Measurements from ENCODE around the gene FARS2. TPM values are rescaled to one million over a fixed set of nuclear protein-coding genes. Genes with fewer than 3 reads are reported as not detected.

FARS2 gene
- total RNA-seq, 1 donor, result 29.8 TPM

DNA sequence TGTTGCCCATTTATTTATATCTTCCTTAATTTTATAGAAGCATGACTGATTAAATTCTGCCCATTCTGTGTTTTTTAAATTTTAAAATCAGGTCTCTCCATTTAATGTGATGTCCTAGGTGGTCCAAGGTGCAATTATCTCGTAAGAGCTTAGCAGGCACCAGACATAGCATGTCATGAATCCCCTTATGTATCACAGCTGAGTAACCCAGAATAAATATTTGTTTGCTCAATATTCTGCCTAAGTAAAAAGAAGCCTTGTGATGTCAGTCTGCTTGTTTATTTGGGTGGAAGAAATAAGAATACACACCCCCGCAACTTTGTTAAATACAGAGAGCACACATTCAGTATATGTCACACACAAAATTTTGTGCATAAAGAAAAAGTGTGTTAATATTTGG, 211.3 kb downstream of the FARS2 start:
- DNase-seq (ENCODE audit: low read depth), result no peak
- no peak for TF ChIP-seq CTCF (IDR thresholded peaks at IDR 0.05; ENCODE audit: insufficient read depth, low read depth, low read length)
- H3K4me3 ChIP-seq (ENCODE audit: low read depth, low read length), result no peak overlapping the region

DNA sequence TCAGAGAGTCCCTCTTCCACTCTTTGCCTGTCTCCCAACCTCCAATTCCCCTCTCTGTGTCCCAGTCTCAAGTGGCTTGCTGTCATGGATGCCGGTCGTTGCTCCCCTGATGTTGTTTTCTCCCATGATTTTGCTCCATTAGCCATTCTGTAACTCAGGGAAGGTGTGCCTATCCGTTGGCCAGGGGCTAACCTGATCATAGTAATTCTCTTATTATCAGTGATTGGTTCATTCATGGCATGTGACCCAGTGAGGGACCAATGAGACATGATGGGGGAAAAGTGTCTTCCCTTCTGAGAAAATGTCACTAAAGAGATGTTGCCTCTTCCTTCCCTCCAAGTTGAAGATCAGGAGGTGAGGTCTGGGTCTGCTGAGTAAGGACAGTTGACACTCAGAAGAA, 214.5 kb downstream of the FARS2 start:
- no peak for TF ChIP-seq CTCF (IDR thresholded peaks at IDR 0.05; ENCODE audit: insufficient read depth, low read depth, low read length)
- DNase-seq (ENCODE audit: low read depth), result no peak
- no peak overlapping the region for H3K4me3 ChIP-seq (ENCODE audit: low read depth, low read length)

- no peak for TF ChIP-seq CTCF (IDR thresholded peaks at IDR 0.05; ENCODE audit: insufficient read depth, low read depth, low read length)
- no peak for DNase-seq (ENCODE audit: low read depth)
- no peak overlapping the region for H3K4me3 ChIP-seq (ENCODE audit: low read depth, low read length)
Observed at GRCh38 chr6:5478380-5478779, 217.1 kb downstream of the FARS2 start.

- TF ChIP-seq CTCF (IDR thresholded peaks at IDR 0.05; ENCODE audit: insufficient read depth, low read depth, low read length), result no peak
- no peak for DNase-seq (ENCODE audit: low read depth)
Observed at GRCh38 chr6:5481033-5481432, 219.7 kb downstream of the FARS2 start.

GRCh38 chr6:5481750-5482149, 220.4 kb downstream of the FARS2 start:
- no peak for DNase-seq (ENCODE audit: low read depth)
- no peak overlapping the region for H3K4me3 ChIP-seq (ENCODE audit: low read depth, low read length)
- no peak for TF ChIP-seq CTCF (IDR thresholded peaks at IDR 0.05; ENCODE audit: insufficient read depth, low read depth, low read length)

More at GRCh38 chr6:5481033-5481432, 219.7 kb downstream of the FARS2 start:
- H3K4me3 ChIP-seq (ENCODE audit: low read depth, low read length), result no peak overlapping the region

DNA sequence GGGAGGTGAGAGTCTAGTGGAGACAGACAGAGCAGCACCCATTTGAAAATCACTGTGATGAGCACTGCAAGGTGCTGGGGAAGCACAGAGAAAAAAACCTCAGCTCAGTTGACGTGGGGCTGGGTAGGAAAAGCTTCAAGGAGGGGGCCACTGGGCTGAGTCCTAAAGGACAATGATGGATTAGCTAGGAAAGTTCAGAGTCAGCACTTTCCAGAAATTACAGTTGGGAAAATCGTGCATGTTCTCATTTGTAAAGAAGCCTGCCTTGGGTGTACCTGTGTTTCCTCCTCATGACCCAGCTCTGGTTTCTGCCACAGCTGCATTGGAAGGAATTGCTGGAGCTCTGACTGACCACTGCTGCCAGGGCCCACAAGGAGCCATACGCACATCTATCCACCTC, 221.3 kb downstream of the FARS2 start:
- no peak for DNase-seq (ENCODE audit: low read depth)
- no peak for TF ChIP-seq CTCF (IDR thresholded peaks at IDR 0.05; ENCODE audit: insufficient read depth, low read depth, low read length)
- no peak overlapping the region for H3K4me3 ChIP-seq (ENCODE audit: low read depth, low read length)

GRCh38 chr6:5484692-5485091, 223.4 kb downstream of the FARS2 start:
- no peak for TF ChIP-seq CTCF (IDR thresholded peaks at IDR 0.05; ENCODE audit: insufficient read depth, low read depth, low read length)
- DNase-seq (ENCODE audit: low read depth), result no peak
- no peak overlapping the region for H3K4me3 ChIP-seq (ENCODE audit: low read depth, low read length)

All from fibroblast of villous mesenchyme (primary cell).